ENCODE results near the gene LDHA.

Gene LDHA

GRCh38 chr11:18394275-18394927, at the start of gene LDHA:
LDHA (plus strand) TSS chr11:18394563; CDS start chr11:18396843, 2,280 bp downstream.
- DNase-seq = peak; percentile 92

- no peak for DNase-seq
These were observed 46.8 kb upstream of the LDHA start for GRCh38 chr11:18347471-18348125.

GRCh38 chr11:18352581-18352980, 41.8 kb upstream of the LDHA start:
- DNase-seq = no peak

GRCh38 chr11:18358646-18359045, 35.7 kb upstream of the LDHA start:
- no peak for DNase-seq

GRCh38 chr11:18361154-18361553, 33.2 kb upstream of the LDHA start:
- DNase-seq = no peak

- no peak for DNase-seq
These were observed 29.8 kb upstream of the LDHA start for GRCh38 chr11:18364495-18365073.

- no peak for DNase-seq
These were observed 28.6 kb upstream of the LDHA start for GRCh38 chr11:18365741-18366140.

- no peak for DNase-seq
These were observed 28.1 kb upstream of the LDHA start for GRCh38 chr11:18366286-18366685.

GRCh38 chr11:18367431-18367830, 26.9 kb upstream of the LDHA start:
- DNase-seq = no peak

GRCh38 chr11:18368221-18368620, 26.1 kb upstream of the LDHA start:
- DNase-seq = no peak

- DNase-seq = no peak
These were observed 25.0 kb upstream of the LDHA start for GRCh38 chr11:18369398-18369797.

GRCh38 chr11:18371279-18371678, 23.1 kb upstream of the LDHA start:
- DNase-seq = no peak

GRCh38 chr11:18372201-18372600, 22.2 kb upstream of the LDHA start:
- no peak for DNase-seq

GRCh38 chr11:18374956-18375355, 19.4 kb upstream of the LDHA start:
- DNase-seq = no peak

- no peak for DNase-seq
These were observed 18.4 kb upstream of the LDHA start for GRCh38 chr11:18375941-18376340.

GRCh38 chr11:18379201-18379600, 15.2 kb upstream of the LDHA start:
- DNase-seq = no peak

- DNase-seq = peak; percentile 65
These were observed 10.8 kb upstream of the LDHA start for GRCh38 chr11:18383388-18384156.

- DNase-seq = peak; percentile 31
These were observed 10.2 kb upstream of the LDHA start for GRCh38 chr11:18384157-18384641.

- DNase-seq = no peak
These were observed 4.3 kb upstream of the LDHA start for GRCh38 chr11:18390088-18390487.

- DNase-seq = no peak
These were observed 1.7 kb upstream of the LDHA start for GRCh38 chr11:18392434-18393321.

GRCh38 chr11:18393581-18394274, 635 bp upstream of the LDHA start:
- DNase-seq = no peak
